COLO668 (cell line): Measurements from ENCODE around the gene DLD.
"Not testable (repeated sequence)": the region's sequence is repeated elsewhere in the genome, so short reads cannot be mapped to it uniquely, and the experiment has no call there.

Experiments used
- DNase-seq: peaks from one replicate; lab custom pipeline; 2025; ENCODE audit not compliant: unreplicated experiment; lab: John Stamatoyannopoulos, UW

The DLD gene

GRCh38 chr7:107874605-107875446, 16.2 kb upstream of the DLD start:
- DNase-seq = peak; percentile 32

DNA sequence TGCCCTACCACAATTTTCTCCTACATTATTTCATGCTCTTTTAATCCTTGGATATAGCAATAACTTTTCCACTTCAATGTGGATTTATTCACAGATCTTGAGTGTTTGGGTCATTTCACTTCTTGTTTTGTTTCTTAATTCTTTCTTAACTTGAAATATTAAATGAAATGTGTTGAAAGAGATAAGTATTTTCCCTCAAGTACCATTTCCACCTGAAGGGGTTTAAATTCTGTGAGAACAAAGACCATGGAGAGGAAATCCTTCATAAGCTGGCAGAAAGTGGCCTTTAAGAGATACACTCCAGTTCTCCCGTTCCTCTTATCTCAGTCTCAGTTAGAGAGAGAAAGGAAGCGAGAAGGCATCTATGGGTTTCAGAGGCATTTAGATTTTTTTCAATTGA, 14.1 kb upstream of the DLD start:
- no peak for DNase-seq

DNA sequence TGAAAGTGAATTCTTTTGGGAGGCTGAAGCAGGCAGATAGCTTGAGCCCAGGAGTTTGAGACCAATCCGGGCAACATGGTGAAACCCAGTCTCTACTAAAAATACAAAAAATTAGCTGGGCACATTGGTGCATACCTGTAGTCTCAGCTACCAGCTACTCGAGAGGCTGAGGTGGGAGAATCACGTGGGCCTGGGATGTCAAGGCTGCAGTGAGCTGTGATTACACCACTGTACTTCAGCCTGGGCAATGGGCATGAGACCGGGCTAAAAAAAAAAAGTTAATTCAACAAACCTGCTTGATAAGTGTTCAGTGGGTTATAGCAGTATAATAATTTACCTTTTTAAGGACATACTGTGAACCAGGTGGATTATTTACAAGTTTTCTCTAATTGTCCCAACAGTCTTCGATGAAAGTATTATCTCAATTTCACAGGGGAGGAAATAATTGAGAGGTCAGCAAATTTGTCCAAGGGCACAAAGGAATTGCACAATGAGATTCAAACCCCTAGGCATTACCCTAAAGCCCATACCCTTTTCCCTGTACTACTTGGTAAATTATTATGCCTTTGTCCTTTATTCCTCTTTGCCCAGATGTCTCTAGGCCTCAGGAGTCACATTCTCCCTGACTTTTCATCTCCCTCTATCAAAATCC, 13.1 kb upstream of the DLD start:
- DNase-seq = no peak

DNA sequence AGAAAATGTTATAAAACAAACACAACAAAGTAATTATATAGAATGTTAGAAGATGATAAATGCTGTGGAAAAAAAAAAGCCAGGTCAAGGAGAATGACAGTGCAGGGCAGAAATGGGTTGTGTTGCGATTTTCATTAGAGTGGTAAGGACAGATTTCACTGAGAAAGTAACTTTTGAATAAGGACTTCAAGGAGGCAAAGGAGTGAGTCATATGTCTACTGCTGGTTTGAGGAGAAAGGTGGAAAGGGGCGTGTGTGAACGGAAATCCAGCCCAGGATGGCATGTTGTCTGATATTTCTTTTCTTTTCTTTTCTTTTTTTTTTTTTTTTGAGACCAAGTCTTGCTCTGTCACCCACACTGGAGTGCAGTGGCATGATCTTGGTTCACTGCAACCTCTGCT, 12.3 kb upstream of the DLD start:
- DNase-seq = no peak

DNA sequence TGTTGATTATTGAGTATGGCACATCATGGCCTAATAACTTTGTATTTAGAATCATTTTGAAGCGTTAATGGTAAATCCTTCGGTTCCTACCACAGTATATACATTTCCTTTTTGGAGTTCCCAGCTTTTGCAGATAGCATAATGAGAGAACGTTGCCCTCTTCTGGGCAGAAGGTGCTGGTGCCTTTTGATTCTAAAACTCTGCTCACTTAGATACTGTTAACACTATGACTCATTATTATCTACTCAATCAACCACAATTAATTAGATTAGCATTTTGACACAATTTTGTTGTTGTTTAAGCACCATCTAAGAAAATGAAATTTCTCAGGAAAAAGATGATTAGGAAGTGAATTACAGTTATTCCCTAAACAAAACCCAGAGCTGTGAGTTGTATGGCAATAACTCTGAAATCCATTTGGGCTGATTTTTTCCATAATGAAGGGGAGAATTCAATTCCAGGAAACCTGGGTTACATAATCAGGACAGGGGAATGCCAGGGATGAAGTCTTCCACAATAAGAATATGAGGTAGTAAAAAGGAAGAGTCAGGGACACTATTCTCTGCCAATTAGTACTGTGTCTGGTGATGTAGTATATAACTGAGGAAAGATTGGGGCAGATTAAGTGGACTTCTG, 11.5 kb upstream of the DLD start:
- peak; percentile 18 for DNase-seq

GRCh38 chr7:107882766-107883165, 8.2 kb upstream of the DLD start:
- no peak for DNase-seq

DNA sequence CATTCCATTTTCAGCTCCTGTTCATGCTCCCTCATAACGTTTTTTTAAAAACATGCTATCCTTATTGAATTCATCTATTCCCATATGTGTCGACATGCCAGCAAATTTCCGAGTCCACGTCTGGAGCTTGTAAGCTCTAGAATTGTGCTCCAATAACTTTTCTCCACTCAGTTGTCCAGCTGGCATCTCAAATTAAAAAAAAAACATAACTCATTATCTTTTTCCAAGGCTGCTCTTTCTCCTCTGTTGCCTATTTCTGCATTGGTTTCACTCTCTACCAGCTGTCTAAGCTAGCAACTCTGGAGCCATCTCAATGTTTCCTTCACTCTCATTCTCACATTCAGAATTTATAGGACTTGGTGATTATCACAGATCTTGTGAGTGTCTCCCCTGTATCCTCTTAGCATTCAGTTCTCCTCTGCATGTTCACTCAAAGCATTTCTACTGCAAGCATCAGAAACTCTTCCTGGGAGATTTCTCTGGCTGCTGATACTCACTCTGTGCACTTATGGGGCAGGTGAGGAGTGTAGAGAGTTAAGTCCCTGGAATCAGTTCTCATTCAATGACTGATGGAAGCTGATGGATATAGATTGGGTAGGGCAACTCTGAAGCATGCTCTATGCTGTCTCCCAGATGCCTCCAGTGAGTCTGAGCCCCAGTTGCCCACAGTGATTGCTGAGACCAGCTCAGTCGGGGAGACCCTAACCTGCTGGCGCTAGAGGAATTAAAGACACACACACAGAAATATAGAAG, 6.7 kb upstream of the DLD start:
- DNase-seq = no peak

DNA sequence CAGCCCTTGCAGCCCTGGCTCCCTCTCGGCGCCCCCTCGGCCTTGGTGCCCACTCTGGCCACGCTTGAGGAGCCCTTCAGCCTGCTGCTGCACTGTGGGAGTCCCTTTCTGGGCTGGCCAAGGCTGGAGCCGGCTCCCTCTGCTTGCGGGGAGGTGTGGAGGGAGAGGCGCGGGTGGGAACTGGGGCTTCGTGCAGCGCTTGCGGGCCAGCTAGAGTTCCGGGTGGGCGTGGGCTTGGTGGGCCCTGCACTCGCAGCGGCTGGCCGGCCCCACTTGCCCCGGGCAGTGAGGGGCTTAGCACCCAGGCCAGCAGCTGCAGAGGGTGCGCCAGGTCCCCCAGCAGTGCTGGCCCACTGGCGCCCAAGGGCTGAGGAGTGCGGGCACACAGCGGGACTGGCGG, 3.2 kb upstream of the DLD start:
- not testable (repeated sequence) for DNase-seq

GRCh38 chr7:107889992-107890391, 991 bp upstream of the DLD start:
- no peak for DNase-seq

GRCh38 chr7:107890493-107890961, 456 bp upstream of the DLD start:
- DNase-seq = no peak

DNA sequence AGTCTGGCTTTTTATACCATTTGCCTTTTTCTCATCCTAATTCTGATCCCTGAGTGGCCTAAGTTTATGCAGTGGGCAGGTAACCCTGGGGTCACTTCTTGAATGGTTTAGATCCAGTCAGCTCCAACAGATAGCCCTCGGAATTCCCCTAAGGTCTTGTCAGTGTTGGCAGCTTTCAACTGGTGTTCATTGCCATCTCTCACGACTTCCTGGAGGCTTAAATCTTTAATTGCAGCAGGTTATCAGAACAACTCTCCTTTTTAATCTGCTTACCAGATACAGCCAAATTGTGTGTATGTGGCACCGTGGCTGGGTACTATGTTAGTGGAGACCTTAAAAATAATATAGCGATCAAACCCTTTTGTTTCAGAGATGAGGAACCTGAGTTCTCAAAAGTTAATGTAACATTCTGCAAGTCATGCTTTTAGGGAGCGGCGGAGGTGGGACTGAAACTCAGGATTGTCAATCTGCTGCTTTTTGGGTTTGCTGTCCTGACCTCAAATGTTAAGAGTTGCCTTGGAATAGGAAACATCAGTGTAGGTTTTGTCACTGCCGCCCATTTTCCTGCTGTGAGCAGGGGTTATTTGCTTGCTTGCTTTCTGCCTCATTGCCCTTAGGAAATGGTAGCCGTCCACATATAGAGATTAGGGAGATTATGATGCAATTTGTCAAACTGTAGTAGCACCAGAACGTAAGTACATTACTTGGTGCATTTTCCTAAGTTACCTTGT, 818 bp downstream of the DLD start:
- peak; percentile 7 for DNase-seq

GRCh38 chr7:107892367-107892741, 1.4 kb downstream of the DLD start:
- DNase-seq = not testable (repeated sequence)

GRCh38 chr7:107898997-107899594, 8.1 kb downstream of the DLD start:
- no peak for DNase-seq

- DNase-seq = no peak
These were observed 9.6 kb downstream of the DLD start for GRCh38 chr7:107900496-107901015.

DNA sequence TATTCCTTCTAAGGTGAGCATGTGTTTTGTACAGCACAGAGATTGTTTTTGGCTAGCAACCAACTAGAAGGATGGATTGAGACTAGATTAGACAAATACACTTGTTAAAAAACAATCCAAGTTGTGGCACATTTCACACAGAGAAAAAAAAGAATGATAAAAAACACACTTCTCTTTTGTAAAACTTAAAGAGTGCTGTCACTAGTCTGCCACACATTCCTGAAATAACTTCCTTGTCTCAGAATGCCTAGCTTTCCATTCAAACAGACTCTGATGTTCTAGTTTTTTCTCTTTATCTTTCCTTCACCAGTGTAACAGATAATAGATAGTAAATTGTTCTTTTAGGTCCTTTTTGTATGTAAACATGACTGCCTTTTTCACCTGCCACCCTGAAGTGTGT, 11.4 kb downstream of the DLD start:
- no peak for DNase-seq

DNA sequence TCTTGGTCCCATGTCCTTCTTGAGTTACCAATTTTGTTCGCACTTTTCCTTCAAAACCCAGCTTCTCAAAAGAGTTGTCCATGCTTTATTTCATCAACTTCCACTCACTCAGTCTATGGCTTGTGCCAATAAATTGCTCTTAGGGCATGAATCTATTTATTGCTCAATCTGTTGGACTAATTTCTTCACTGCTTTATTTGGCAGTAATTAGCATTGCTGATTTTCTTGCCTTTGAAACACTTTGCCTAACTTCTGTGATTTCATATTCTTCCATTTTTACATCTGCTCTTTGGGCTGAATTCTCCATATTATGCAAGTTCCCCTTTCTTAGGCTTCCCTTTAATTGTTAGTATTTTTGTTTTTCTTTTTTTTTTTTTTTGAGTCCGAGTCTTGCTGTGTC, 16.8 kb downstream of the DLD start:
- no peak for DNase-seq

GRCh38 chr7:107909445-107909844, 18.5 kb downstream of the DLD start:
- DNase-seq = no peak

GRCh38 chr7:107911981-107912380, 21.0 kb downstream of the DLD start:
- no peak for DNase-seq

DNA sequence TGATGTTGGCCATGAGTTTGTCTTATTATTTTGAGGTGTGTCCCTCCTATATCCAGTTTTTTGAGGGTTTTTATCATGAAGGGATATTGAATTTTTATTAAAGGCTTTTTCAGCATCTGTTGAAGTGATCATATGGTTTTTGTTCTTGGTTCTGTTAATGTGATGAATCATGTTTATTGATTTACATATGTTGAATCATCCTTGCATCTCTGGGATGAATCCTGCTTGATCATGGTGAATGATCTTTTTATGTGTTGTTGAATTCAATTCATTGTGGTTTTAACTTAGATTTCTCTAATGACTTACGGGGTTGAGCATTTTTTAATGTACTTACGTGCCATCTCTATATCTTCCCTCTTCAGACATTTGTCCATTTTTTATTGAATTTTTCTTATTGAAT, 22.9 kb downstream of the DLD start:
- no peak for DNase-seq

DNA sequence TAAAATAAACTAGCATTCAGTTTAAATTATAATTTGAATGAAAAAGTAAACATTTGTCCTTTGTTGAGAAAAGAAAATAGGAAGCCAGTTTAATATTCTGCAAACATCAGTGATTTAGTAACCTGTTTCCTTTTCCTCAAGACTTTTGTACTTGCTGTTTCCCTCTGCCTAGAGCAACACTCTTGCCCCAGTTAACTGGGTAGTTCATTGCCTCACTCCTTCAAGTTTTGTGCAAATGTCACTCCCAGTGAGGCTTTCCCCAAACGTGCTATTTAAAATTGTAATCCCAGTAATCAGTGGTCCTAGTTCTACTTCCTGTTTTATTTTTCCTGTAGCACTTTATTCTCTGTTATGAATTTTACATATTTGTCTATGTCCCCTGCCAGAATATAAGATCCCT, 23.8 kb downstream of the DLD start:
- no peak for DNase-seq
